ENCODE data around the gene CFAP299.

GRCh38 chr4:80412322-80412721, 76.8 kb downstream of the CFAP299 start:
- TF ChIP-seq NFYB (IDR thresholded peaks at IDR 0.05; ENCODE audit: extremely low read depth, insufficient read length) (no peak), EZH2 (IDR thresholded peaks at IDR 0.05; ENCODE audit: borderline replicate concordance, low read depth, low read length) (no peak), SP1 (CRISPR knock-in tag; IDR thresholded peaks at IDR 0.05) (no peak), HDAC6 (IDR thresholded peaks at IDR 0.05; ENCODE audit: low read depth, low read length) (no peak), CC2D1A (IDR thresholded peaks at IDR 0.05) (no peak), POLR2AphosphoS5 (IDR thresholded peaks at IDR 0.05; ENCODE audit: control insufficient read depth, insufficient read depth, low read depth, low read length) (no peak), NFIX (CRISPR knock-in tag; IDR thresholded peaks at IDR 0.05; ENCODE audit: low read depth) (no peak), ZNF121 (CRISPR knock-in tag; conservative IDR thresholded peaks at IDR 0.05) (no peak), PCBP2 (IDR thresholded peaks at IDR 0.05; ENCODE audit: low read depth, low read length, poor library complexity, severe bottlenecking) (no peak), RAD21 (CRISPR knock-in tag; conservative IDR thresholded peaks at IDR 0.05 in 1 of 2, IDR thresholded peaks at IDR 0.05 in 1 of 2) (no peak), ZHX1 (conservative IDR thresholded peaks at IDR 0.05; ENCODE audit: low read length) (no peak)
- TF ChIP-seq, protein P1, sequence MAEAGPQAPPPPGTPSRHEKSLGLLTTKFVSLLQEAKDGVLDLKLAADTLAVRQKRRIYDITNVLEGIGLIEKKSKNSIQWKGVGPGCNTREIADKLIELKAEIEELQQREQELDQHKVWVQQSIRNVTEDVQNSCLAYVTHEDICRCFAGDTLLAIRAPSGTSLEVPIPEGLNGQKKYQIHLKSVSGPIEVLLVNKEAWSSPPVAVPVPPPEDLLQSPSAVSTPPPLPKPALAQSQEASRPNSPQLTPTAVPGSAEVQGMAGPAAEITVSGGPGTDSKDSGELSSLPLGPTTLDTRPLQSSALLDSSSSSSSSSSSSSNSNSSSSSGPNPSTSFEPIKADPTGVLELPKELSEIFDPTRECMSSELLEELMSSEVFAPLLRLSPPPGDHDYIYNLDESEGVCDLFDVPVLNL (CRISPR knock-in tag; IDR thresholded peaks at IDR 0.05; ENCODE audit: low read depth): no peak

All from K562 (cell line).